SK-N-SH (cell line): ENCODE measurements around the gene TASOR2.

Source experiments
- ELF1 ChIP-seq: IDR thresholded peaks from 2 replicates; pipeline ENCODE4 v1.4.0; 2012
- EP300 ChIP-seq, 2 experiments: IDR thresholded peaks; 2 replicates each; pipeline versions ENCODE4 v1.4.0 to v1.6.1; 2012; ENCODE audit warnings: borderline replicate concordance in 1 of 2, low read depth in 1 of 2, low read length in 1 of 2
- EZH2phosphoT487 ChIP-seq: fragments of 200-600 bp; sonication (generic); IDR thresholded peaks from 2 replicates; pipeline ENCODE4 v1.6.1; 2017; ENCODE audit warnings: low read depth, mixed run types, mild to moderate bottlenecking, antibody characterized with exemption, moderate library complexity, borderline replicate concordance
- GATA2 ChIP-seq: sonication (generic); formaldehyde crosslinking; IDR thresholded peaks from 2 replicates; pipeline ENCODE4 v1.5.0; 2020; ENCODE audit warnings: mild to moderate bottlenecking, missing genetic modification reagents
- MEF2A ChIP-seq: IDR thresholded peaks from 2 replicates; pipeline ENCODE4 v1.4.0; 2012; ENCODE audit warnings: low read depth, borderline replicate concordance
- NRF1 ChIP-seq: IDR thresholded peaks from 2 replicates; pipeline ENCODE4 v1.6.1; 2012; ENCODE audit warnings: low read depth, mild to moderate bottlenecking, low read length
- POLR2AphosphoS5 ChIP-seq: IDR thresholded peaks from 2 replicates; pipeline ENCODE4 v1.6.1; 2012; ENCODE audit warnings: low read depth, low read length
- RAD21 ChIP-seq: IDR thresholded peaks from 2 replicates; pipeline ENCODE4 v1.6.1; 2012; ENCODE audit warnings: mild to moderate bottlenecking, low read length
- RFX5 ChIP-seq: IDR thresholded peaks from 2 replicates; pipeline ENCODE4 v1.6.1; 2012; ENCODE audit warnings: mild to moderate bottlenecking, improper control_type of control experiment, low read length
- SMC3 ChIP-seq: IDR thresholded peaks from 2 replicates; pipeline ENCODE4 v1.6.1; 2012; ENCODE audit warnings: low read depth, low read length, improper control_type of control experiment
- TAF1 ChIP-seq: IDR thresholded peaks from 2 replicates; pipeline ENCODE4 v1.6.1; 2012; ENCODE audit warnings: low read depth, mild to moderate bottlenecking, low read length, moderate library complexity, borderline replicate concordance
- TF ChIP-seq, protein P1 (sequence below): fragments of 200-600 bp; sonication (generic); IDR thresholded peaks from 2 replicates; pipeline ENCODE4 v1.6.1; 2017; ENCODE audit warnings: antibody characterized with exemption, mild to moderate bottlenecking, moderate library complexity
- TF ChIP-seq, protein P2 (sequence below): IDR thresholded peaks from 2 replicates; pipeline ENCODE4 v1.6.1; 2012; ENCODE audit warnings: mild to moderate bottlenecking, low read depth, low read length, moderate library complexity

DNA sequence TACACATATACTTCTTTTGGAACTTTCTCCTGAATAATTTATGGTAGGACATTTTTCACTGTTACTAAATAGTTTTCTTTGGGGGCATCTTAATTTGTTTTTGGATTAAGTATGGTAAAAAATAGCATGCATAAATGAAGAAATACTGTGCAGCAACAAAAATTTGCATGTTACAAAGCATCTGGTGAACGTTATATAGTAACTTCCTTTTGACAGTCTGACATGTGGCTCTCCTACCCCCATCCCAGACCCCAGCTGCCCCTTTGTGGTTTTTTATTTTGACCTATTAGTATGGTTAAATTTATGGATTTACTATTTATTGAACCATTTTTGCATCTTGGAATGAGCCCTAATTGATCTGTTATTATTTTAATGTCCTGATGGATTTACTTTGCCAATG, 9.9 kb downstream of the TASOR2 start:
- no peak for TF ChIP-seq POLR2AphosphoS5
- TF ChIP-seq NRF1: no peak
- TF ChIP-seq, protein P1, sequence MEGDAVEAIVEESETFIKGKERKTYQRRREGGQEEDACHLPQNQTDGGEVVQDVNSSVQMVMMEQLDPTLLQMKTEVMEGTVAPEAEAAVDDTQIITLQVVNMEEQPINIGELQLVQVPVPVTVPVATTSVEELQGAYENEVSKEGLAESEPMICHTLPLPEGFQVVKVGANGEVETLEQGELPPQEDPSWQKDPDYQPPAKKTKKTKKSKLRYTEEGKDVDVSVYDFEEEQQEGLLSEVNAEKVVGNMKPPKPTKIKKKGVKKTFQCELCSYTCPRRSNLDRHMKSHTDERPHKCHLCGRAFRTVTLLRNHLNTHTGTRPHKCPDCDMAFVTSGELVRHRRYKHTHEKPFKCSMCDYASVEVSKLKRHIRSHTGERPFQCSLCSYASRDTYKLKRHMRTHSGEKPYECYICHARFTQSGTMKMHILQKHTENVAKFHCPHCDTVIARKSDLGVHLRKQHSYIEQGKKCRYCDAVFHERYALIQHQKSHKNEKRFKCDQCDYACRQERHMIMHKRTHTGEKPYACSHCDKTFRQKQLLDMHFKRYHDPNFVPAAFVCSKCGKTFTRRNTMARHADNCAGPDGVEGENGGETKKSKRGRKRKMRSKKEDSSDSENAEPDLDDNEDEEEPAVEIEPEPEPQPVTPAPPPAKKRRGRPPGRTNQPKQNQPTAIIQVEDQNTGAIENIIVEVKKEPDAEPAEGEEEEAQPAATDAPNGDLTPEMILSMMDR: no peak
- TF ChIP-seq EZH2phosphoT487: no peak
- no peak for TF ChIP-seq MEF2A
- no peak for TF ChIP-seq GATA2 (CRISPR knock-in tag)
- no peak for TF ChIP-seq EP300 (IDR thresholded peaks at IDR 0.05; ENCODE audit: borderline replicate concordance in 1 of 2, low read depth in 1 of 2, low read length in 1 of 2)
- TF ChIP-seq ELF1: no peak
- TF ChIP-seq, protein P2, sequence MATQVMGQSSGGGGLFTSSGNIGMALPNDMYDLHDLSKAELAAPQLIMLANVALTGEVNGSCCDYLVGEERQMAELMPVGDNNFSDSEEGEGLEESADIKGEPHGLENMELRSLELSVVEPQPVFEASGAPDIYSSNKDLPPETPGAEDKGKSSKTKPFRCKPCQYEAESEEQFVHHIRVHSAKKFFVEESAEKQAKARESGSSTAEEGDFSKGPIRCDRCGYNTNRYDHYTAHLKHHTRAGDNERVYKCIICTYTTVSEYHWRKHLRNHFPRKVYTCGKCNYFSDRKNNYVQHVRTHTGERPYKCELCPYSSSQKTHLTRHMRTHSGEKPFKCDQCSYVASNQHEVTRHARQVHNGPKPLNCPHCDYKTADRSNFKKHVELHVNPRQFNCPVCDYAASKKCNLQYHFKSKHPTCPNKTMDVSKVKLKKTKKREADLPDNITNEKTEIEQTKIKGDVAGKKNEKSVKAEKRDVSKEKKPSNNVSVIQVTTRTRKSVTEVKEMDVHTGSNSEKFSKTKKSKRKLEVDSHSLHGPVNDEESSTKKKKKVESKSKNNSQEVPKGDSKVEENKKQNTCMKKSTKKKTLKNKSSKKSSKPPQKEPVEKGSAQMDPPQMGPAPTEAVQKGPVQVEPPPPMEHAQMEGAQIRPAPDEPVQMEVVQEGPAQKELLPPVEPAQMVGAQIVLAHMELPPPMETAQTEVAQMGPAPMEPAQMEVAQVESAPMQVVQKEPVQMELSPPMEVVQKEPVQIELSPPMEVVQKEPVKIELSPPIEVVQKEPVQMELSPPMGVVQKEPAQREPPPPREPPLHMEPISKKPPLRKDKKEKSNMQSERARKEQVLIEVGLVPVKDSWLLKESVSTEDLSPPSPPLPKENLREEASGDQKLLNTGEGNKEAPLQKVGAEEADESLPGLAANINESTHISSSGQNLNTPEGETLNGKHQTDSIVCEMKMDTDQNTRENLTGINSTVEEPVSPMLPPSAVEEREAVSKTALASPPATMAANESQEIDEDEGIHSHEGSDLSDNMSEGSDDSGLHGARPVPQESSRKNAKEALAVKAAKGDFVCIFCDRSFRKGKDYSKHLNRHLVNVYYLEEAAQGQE: no peak
- TF ChIP-seq TAF1: no peak
- TF ChIP-seq RFX5: no peak
- TF ChIP-seq SMC3: no peak
- no peak for TF ChIP-seq RAD21
